A172 (cell line): ENCODE data around the gene TTC7B. TPM values are rescaled to one million over a fixed set of nuclear protein-coding genes. Genes with fewer than 3 reads are reported as not detected.

Source experiments
- DNase-seq: peaks from one replicate; pipeline ENCODE4 v3.0.0-alpha.2; 2015; ENCODE audit warnings: low spot score
- total RNA-seq: library from RNA; depleted of rRNA; stranded (reverse); fragments of >200 nt; shearing (Covaris generic); gene quantifications from 2 replicates; pipeline ENCODE4 v1.2.3, GENCODE V29; 2014

The TTC7B gene
- total RNA-seq, 1 experiment from 2014 or later, result 40.2 TPM

DNA sequence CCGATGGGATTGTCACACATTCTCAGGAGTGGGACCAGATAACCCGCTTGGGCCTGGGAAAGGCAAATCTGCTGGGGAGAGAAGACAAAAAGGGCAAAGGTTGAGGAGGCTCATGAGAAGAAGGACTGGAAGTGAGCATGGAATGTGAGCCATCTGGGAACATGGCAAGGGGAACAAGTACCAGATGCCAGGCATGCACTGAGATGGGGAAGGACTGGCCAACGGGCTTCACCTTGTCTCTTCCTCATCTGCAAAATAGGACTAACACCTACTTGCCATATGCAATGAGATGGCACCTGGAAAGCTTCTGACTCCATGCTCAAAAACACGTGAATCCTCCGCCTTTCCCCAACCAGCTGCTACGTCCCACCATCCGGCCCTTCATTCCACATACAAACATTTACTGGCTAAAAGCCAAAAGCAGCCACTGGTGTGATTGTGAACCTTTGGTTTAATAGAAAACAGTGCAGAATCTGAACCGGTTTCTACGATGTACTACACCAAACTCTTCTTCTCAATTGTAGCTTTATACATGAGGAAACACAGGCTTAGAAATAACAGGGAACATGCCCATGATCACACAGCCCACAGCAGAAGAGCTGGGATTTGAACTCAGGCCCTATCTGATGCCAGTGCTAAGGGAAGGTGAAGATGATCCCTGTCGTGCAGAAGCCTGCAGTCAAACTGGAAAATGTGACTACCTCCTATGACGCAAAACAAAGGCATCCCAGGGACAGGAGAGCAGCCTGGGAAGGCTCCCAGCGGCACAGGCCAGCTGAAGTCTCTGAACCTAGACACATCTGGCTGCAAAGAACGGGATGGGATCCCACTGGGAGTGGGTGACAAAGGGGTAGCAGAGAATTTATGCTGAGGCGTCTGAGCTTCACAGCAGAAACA, 112.1 kb downstream of the TTC7B start:
- no peak for DNase-seq

GRCh38 chr14:90700933-90701776, 115.1 kb downstream of the TTC7B start:
- DNase-seq, result no peak

DNA sequence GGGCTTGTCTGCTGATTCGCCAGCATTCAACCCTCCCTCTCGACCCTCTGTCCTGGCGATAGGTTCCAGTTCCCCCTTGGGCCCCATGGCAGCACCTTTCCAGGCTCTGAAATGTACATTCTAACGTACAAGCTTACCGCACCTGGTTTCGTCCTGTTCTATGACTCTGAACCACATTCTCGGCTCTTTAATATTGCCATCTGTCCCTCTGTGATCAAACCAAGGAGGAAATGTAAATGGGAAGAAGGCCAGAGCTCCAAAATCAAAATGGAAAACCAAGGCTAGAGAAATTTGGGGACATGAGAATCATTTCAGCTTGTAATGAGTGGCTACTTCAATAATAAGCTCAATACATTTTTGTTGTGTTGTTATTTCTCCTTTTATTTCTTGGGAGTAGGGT, 117.2 kb downstream of the TTC7B start:
- no peak for DNase-seq

DNA sequence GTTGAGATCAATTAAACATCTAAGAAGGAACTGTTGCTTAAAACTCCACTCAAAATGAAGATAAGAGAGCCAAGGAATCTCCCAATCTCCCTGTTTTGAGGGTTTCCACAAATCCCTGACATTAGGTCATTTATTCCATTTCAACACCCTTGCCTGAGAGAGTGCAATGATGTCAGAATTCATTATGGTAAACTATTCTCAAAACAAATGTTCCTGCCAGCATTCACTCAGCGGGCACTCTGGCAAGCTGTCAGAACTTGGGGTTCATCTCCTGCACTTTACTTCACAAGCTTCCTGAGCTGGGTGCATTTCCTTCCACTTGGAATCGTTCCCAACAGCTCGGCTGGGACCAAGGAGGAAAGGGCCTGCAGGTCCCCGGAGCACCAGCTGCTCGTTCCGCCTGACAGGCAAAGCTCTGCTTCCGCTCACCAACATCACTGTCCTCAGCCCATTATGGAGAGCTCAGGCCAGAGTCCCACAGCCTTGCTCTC, 117.8 kb downstream of the TTC7B start:
- peak; percentile 62 for DNase-seq

- DNase-seq, result peak; percentile 71
Observed at GRCh38 chr14:90697577-90698206, 118.5 kb downstream of the TTC7B start.

GRCh38 chr14:90697132-90697531, 119.1 kb downstream of the TTC7B start:
- no peak for DNase-seq

- no peak for DNase-seq
Observed at GRCh38 chr14:90696720-90697119, 119.5 kb downstream of the TTC7B start.

- no peak for DNase-seq
Observed at GRCh38 chr14:90695997-90696660, 120.1 kb downstream of the TTC7B start.

GRCh38 chr14:90693413-90693812, 122.8 kb downstream of the TTC7B start:
- no peak for DNase-seq

DNA sequence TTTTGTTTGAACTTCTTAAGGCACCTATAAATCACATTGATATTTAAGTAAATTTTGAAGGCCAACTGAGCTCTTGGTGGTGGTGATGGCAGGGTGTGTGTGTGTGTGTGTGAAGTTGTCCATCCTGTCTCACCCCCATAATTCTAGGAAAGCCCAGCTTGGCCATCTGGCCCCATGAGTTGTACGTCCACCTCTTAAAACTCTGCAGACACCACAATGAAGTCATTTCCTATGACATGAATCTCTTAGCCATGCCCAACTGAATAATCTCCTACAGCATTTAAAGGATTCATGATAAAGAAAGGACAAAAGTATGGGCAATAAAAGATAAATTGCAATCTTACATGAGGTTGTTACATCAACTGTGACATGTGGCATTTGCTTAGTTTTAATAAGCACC, 123.4 kb downstream of the TTC7B start:
- no peak for DNase-seq

DNA sequence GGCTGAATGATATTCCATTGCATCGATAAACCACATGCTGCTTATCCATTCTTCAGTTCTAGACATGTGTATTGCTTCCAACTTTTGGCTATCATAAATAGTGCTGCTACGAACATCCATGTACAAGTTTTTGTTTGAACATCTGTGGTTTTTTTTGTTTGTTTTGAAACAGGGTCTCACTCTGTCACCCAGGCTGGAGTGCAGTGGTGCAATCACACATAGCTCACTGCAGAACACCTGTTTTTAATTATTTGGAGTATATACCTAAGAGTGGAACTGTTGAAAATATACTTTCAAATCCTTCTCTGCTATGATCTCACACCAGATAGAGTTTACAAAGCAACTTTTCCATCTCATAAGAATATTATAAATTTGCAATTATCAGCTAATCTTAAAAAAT, 124.2 kb downstream of the TTC7B start:
- DNase-seq, result no peak

GRCh38 chr14:90691627-90692026, 124.6 kb downstream of the TTC7B start:
- no peak for DNase-seq

DNA sequence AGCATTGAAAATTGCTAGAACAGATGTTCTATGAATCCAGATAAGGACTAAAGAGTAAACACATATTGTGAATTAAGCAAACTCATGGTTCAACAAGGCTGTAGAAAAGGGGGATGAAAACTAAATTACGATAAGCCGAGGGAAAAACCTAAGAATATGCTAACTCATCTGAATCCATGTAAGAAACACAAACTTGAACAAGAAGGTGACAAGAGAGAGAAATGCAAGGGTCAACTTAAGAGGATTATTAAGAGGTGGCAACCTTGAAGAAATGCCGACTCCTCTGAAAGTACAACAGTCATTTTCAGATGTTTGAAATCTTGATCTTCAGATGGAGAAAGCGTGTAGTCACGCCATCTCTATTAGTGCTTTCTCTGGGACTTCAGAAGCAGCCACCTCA, 128.6 kb downstream of the TTC7B start:
- no peak for DNase-seq

- no peak for DNase-seq
Observed at GRCh38 chr14:90682615-90683014, 133.6 kb downstream of the TTC7B start.

DNA sequence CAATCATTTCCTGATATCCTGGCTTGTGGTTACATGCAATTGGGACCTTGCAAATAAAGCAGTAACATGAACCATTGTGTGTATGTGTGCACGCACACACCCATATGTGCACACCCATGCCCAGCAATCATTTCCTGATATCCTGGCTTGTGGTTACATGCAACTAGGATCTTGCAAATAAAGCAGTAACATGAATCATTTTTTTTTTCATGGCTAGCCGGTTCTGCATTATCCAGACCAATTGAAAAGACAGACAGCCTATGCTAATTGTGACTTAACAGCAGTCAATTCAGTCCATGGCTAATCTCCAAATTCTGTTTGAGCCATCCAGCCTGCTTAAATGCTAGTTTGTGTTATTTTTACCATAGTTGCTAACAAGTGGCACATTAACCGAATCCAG, 134.3 kb downstream of the TTC7B start:
- no peak for DNase-seq

DNA sequence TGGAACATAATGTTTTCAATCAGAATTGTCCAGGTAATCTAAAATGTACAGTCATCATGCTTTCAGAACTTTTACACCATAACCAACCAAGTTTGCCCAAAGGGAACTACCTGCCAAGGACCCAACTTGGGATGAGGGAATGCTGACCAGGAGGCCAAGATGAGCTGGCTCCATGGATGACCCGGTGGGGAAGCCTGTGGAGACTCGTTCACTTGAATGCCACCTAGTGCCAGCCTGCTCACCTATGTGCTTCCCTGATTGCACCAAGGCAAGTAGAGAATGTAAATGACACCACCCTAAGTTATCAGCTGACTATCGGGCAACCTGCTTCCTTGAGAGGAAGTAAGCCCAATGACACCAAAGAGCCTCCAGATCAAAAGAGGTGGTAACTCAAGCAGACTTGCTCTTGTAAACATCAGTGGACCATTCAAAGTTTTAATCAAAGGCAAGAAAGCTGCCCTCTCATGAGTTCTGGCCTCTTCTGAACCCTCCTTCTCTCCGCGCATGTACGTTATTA, 137.3 kb downstream of the TTC7B start:
- DNase-seq, result no peak

- no peak for DNase-seq
Observed at GRCh38 chr14:90678420-90678819, 137.8 kb downstream of the TTC7B start.

DNA sequence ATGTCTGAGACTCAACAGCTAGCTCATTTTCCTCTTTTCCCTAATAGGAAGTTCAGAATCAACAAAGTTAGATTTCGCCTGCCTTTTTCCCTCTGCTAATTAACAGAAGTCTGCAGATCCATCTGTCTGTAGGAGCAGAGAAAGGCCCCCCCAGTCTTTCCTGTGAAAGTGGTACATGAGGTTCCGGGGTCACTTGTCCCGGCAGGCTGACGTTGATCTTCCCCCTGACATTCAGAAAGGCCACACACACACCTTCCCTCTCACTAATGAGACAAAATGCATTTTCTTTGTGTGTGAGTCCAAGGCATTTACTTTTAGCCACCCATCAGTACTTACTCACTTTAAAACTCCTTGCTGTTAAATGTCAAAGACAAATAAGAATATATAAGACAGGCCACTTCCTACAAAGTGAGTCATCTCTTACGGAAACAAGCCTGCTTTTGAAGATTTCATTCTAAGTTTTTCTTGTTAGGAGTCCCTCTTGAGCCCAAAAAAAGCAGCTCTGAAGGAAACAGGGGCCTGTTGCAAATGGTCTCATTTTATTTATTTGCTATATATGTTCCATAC, 138.7 kb downstream of the TTC7B start:
- DNase-seq, result peak; percentile 78

DNA sequence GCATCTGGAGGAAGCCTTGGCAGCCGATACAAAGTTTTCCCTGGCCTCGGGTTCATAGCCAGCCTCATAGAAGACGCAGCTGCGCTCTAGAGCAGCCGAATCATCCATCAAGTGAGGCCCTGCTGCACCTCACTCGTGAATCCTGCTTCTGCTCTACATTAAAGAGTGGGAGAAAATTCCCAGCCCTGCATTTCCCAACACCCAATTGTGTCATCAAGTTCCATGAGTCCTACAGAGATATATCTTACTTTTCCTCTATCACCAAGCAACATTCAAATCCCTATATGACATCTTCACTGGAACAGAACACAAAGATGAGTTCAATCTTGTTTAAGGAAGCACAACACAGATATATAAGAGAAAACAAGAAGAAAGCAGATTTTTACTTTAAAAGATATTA, 139.3 kb downstream of the TTC7B start:
- DNase-seq, result no peak

DNA sequence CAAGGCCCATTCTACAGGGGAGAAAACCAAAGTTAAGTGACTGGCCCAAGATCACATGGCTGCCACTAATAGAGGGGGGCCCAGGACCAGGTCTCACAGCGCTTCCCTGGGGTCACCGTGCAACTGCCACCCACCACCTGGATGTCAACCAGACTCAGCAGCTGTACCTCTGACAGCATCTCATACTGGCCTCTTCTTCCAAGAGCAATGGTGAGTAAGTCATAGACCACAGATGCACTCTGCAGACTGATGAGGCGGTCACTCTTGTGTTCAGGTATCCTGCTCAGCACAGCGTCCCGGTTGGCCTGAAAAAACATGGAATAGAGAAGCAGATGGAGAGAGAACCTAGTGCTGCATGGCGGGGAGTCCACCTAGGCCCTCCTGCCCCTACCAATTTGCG, 139.9 kb downstream of the TTC7B start:
- DNase-seq, result no peak

DNA sequence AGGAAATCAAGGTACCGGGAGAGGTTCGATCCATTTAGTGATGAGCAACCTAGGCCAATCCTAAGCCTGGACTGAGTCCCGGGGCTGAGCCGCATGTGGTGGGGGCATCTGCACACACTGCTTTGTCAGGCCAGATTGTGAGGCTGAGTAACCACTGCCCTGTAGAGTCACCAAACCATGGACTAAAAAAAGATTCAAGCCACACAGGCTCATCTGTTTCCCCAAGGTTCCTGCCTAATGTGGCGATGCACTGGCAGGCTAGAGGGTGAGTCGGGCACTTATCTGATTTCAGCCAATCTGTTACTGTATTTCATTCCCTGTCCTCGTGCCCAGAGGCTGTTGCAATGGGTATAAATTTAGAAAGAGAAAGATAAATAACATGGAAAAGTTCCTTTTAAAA, 140.8 kb downstream of the TTC7B start:
- DNase-seq, result peak; percentile 85
